Activated T-cell treated with anti-CD3 and anti-CD28 coated beads, Interleukin-2, amount 50 U/mL, for 4 hours (primary cell): ENCODE data around the gene S1PR3. TPM values are rescaled to one million over a fixed set of nuclear protein-coding genes. Genes with fewer than 3 reads are reported as not detected.
"Not testable (repeated sequence)": the region's sequence is repeated elsewhere in the genome, so short reads cannot be mapped to it uniquely, and the experiment has no call there.

ENCODE experiments used
- ATAC-seq, 2 donors: fragments of 200-7000 bp; cut with Tn5 transposase; one replicate each; pipeline ENCODE4 v1.10.0; 2021
- DNase-seq: peaks from one replicate; pipeline ENCODE4 v3.0.0-alpha.2; 2020
- H3K27me3 Mint-ChIP-seq: one replicate; pipeline ENCODE4 v1.8.0; 2021; ENCODE audit warnings: low read depth, mixed read lengths
- H3K36me3 Mint-ChIP-seq: one replicate; pipeline ENCODE4 v1.8.0; 2022; ENCODE audit warnings: mixed read lengths; ENCODE audit not compliant: insufficient read depth
- H3K4me1 Mint-ChIP-seq: one replicate; pipeline ENCODE4 v1.8.0; 2021; ENCODE audit warnings: low read depth, mixed read lengths
- H3K4me3 Mint-ChIP-seq: one replicate; pipeline ENCODE4 v1.8.0; 2021; ENCODE audit warnings: mild to moderate bottlenecking, moderate library complexity, mixed read lengths
- H3K9me3 Mint-ChIP-seq: one replicate; pipeline ENCODE4 v1.8.0; 2021; ENCODE audit warnings: mixed read lengths
- total RNA-seq, 3 donors: library from RNA; stranded (reverse); gene quantifications; one replicate each; pipeline ENCODE4 v1.2.1, GENCODE V29; 2021

Gene S1PR3
- total RNA-seq: 1 to 10 TPM in 2 of 3 donors, under 1 TPM in 1; 0.58 to 2.3 (median 1.8) TPM

GRCh38 chr9:88991066-88992034 lies at the start of gene S1PR3:
TSS of gene S1PR3 (plus strand) at chr9:88991468. CDS start at chr9:89001201, 9,733 bp downstream.
- H3K27me3 Mint-ChIP-seq: peaks cover 49% of the 10 kb centered on the region
- H3K4me1 Mint-ChIP-seq: peaks cover 24% of the 10 kb centered on the region
- ATAC-seq (peak; percentile 23 to 44), DNase-seq (peak; percentile 23)
- no peaks in the 10 kb centered on the region for H3K36me3 Mint-ChIP-seq
- no peaks in the 10 kb centered on the region for H3K9me3 Mint-ChIP-seq
- H3K4me3 Mint-ChIP-seq: peak within 1 kb of the TSS; percentile 66

DNA sequence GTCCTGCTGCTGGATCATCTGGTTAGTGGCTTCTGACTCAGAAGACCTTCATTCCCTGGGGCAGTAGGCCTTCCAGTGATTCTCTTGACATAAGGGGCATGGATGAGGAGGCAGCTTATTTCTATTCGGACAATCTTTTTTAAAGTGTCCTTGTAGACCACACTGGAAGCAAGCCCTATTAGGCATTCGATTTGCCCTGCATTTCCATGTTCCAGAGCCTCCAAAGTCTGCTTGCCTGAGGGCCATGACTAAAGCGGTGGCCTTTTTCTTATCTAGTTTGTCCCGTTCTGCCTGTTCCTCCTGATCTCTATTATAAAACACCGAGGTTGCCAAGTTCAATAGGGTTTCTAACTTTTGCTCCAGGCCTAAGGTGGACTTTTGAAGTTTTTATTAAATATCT lies 49.7 kb upstream of the S1PR3 start:
- H3K4me1 Mint-ChIP-seq, ATAC-seq, H3K36me3 Mint-ChIP-seq, DNase-seq, H3K9me3 Mint-ChIP-seq, H3K4me3 Mint-ChIP-seq, H3K27me3 Mint-ChIP-seq: not testable (repeated sequence)

DNA sequence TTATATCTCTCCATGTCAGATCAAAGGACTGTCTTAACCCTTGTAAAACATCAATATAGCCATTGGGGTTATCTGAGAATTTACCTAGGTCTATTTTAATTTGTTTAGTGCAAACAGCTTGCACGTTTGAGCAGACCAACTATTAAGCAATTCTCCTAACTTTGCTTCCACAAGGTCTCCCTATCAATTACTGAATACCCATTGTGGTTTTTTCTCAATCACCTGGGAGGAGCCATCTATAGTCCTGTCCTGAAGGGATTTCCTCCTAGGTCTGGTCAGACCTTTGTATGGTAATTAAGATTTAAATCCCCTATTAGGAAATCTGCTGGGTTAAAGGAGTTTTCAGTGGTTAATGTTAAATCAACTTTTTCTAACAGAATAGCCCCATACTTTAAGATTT lies 48.9 kb upstream of the S1PR3 start:
- ATAC-seq (no peak), DNase-seq (no peak)
- peaks cover 6% of the 10 kb centered on the region for H3K4me1 Mint-ChIP-seq
- no peaks in the 10 kb centered on the region for H3K27me3 Mint-ChIP-seq
- H3K9me3 Mint-ChIP-seq: no peaks in the 10 kb centered on the region
- no peak overlapping the region for H3K4me3 Mint-ChIP-seq
- no peaks in the 10 kb centered on the region for H3K36me3 Mint-ChIP-seq

DNA sequence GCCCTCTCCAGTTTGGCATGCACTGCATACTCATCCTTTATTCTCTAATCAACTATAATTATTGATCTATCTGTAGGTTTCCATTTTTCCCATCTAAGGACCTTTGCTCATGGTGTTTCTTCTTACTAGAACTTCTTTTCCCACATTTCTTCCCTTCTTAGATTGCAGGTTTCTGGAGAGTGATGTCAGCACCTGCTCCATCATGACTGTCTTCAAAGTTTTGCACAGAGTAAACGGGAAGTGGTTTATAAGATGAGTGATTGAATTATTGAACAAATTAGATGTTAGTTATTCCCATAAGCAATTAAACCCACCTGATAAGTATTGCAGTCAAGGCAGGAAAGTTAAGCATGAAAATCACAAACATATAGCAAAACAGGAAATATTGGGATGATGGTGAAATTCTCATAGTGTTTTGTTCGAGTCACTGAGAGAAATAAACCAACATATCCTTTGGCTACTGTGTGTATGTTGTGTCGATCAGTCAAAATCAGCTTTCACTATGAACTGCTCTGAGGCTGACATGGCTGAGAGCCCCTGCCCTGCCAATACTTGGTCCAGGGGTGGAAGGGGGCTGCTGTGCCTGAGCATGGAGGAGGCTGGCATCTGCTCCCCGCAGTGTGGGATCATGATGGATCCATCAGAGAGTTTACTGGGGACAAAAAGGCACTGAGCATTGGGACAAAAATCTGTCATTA lies 45.5 kb upstream of the S1PR3 start:
- peaks cover 6% of the 10 kb centered on the region for H3K4me1 Mint-ChIP-seq
- no peaks in the 10 kb centered on the region for H3K9me3 Mint-ChIP-seq
- ATAC-seq (no peak), DNase-seq (no peak)
- no peaks in the 10 kb centered on the region for H3K36me3 Mint-ChIP-seq
- H3K4me3 Mint-ChIP-seq: no peak overlapping the region
- peaks cover 3% of the 10 kb centered on the region for H3K27me3 Mint-ChIP-seq

GRCh38 chr9:88947581-88948573 lies 43.4 kb upstream of the S1PR3 start:
- H3K27me3 Mint-ChIP-seq: peaks cover 8% of the 10 kb centered on the region
- ATAC-seq (no peak), DNase-seq (no peak)
- no peaks in the 10 kb centered on the region for H3K36me3 Mint-ChIP-seq
- no peaks in the 10 kb centered on the region for H3K9me3 Mint-ChIP-seq
- H3K4me1 Mint-ChIP-seq: peaks cover 6% of the 10 kb centered on the region
- no peak overlapping the region for H3K4me3 Mint-ChIP-seq

DNA sequence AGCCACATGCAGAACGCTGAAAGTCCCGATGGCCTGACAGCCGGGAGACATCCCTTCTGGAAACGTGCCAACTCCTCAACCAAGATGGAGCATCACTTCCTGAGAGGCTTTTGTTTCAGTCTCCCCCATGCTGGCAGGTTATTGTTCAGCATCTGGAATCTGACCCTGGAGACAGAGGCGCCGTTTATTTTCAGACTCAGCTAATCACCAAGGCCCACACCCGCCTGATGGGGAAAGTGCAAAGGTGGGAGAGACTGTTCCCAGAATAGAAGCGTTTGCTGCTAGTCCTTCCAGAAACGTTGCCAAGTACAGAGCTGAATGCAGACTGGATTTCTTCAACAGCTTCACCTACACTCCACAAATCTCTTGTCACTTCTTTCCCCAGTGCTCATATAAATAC lies 41.8 kb upstream of the S1PR3 start:
- Mint-ChIP-seq H3K9me3 (no peaks in the 10 kb centered on the region), H3K27me3 (peaks cover 18% of the 10 kb centered on the region), H3K4me3 (no peak overlapping the region), H3K36me3 (no peaks in the 10 kb centered on the region), H3K4me1 (peaks cover 6% of the 10 kb centered on the region)
- ATAC-seq (no peak), DNase-seq (no peak)

- DNase-seq: no peak
- Mint-ChIP-seq H3K27me3 (peaks cover 21% of the 10 kb centered on the region), H3K9me3 (no peaks in the 10 kb centered on the region), H3K36me3 (no peaks in the 10 kb centered on the region), H3K4me3 (no peak overlapping the region), H3K4me1 (peaks cover 6% of the 10 kb centered on the region)
- peak; percentile 78 for ATAC-seq
These were observed 41.3 kb upstream of the S1PR3 start for GRCh38 chr9:88949961-88950340.

DNA sequence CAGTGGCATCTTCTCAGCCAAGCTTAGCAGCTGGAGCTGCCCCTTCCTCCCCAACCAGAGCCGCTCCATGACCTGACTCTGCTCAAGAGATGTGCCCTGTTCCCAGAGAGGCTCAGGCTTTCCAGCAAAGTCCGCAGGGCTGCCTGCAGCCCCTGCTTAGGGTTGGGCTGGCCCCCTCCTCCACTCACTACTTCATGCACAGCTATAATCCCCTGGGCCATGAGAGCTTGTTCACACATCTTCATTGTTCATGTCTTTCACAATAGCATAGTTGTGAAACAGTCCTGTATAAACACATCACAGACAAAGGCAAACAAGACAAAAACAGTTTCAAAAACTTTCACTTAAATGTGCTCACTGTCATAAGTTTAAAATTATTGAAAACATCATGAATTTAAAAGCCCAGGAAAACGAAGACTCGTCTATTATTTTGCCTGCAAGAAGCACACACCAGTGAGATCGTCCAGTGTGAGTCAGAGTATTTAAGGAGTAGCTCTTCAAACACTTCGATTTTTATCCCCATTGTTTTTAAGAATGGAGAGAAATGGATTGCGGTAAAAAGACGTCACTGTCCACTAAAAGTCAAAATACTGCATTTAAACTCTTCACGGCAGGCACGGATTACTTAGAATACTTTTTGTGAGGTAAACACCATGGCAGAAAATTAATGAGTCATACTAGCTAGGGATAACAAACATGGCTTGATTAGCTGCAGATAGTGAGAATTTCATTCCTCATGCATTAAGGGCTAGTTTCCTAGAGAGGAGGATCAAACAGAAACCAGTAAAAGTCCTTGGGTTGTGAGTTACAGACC lies 40.7 kb upstream of the S1PR3 start:
- H3K27me3 Mint-ChIP-seq: peaks cover 24% of the 10 kb centered on the region
- H3K4me3 Mint-ChIP-seq: no peak overlapping the region
- ATAC-seq (no peak), DNase-seq (no peak)
- peaks cover 5% of the 10 kb centered on the region for H3K4me1 Mint-ChIP-seq
- no peaks in the 10 kb centered on the region for H3K36me3 Mint-ChIP-seq
- H3K9me3 Mint-ChIP-seq: no peaks in the 10 kb centered on the region

GRCh38 chr9:88951155-88951542 lies 40.1 kb upstream of the S1PR3 start:
- no peaks in the 10 kb centered on the region for H3K9me3 Mint-ChIP-seq
- H3K4me3 Mint-ChIP-seq: no peak overlapping the region
- DNase-seq (no peak), ATAC-seq (no peak)
- no peaks in the 10 kb centered on the region for H3K4me1 Mint-ChIP-seq
- H3K27me3 Mint-ChIP-seq: peaks cover 24% of the 10 kb centered on the region
- H3K36me3 Mint-ChIP-seq: no peaks in the 10 kb centered on the region

GRCh38 chr9:88952086-88952615 lies 39.1 kb upstream of the S1PR3 start:
- DNase-seq (no peak), ATAC-seq (no peak)
- Mint-ChIP-seq H3K36me3 (no peaks in the 10 kb centered on the region), H3K9me3 (no peaks in the 10 kb centered on the region), H3K4me3 (no peak overlapping the region), H3K27me3 (peaks cover 24% of the 10 kb centered on the region), H3K4me1 (no peaks in the 10 kb centered on the region)

DNA sequence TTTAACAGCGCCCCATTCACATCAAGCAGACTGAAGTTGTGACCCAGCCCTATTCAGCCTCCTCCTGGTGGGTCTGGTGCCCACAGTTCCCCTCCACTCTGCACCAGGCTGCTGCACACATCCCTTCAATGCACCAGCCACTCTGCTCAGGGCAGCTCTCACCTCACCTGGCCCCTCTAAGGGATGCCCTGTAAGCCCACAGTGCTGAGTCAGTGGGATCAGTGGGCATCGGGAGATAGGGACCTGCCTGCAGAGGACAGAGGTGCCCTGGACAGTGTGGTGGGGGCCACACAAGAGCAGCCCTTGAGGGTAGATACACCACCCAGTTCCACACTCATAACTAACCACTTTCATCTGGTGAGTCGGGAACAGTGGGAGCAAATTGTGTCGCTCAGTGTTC lies 38.3 kb upstream of the S1PR3 start:
- Mint-ChIP-seq H3K27me3 (peaks cover 24% of the 10 kb centered on the region), H3K9me3 (no peaks in the 10 kb centered on the region), H3K36me3 (no peaks in the 10 kb centered on the region), H3K4me1 (no peaks in the 10 kb centered on the region), H3K4me3 (no peak overlapping the region)
- DNase-seq: no peak
- no peak for ATAC-seq

DNA sequence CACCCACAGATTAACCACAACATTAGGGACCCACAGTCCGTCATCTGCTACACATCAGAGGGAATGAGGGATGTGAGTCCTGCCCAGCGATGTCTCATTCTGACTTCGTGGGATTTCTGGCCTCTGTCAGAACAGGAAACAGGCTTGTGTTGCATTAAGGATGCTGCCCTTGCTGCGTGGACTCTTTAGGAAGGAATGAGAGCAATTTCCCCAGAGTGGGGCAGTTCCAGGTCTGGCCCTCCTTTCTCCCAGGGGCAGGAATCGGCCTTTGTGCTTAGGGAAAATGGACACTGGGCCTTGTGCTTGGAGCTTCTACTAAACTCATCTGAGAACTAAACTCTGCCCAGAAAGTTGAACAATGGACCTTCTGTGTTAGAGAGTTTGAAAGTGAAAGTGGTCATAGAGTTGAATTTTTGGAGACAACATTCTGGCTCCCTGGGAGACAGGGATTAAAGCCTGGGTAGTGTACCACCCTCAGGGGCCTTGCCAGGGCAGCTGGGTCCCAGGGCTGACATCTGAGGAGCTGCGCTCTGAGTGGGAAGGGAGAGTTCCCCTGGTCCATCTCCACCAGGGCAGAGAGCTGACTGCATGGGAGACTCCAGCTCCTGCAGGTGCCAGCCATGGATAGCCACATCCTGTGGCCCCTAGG lies 37.8 kb upstream of the S1PR3 start:
- no peak for DNase-seq
- peak in 1 of 2 donors; percentile 38 for ATAC-seq
- no peaks in the 10 kb centered on the region for H3K9me3 Mint-ChIP-seq
- peaks cover 24% of the 10 kb centered on the region for H3K27me3 Mint-ChIP-seq
- no peaks in the 10 kb centered on the region for H3K4me1 Mint-ChIP-seq
- H3K4me3 Mint-ChIP-seq: no peak overlapping the region
- no peaks in the 10 kb centered on the region for H3K36me3 Mint-ChIP-seq

DNA sequence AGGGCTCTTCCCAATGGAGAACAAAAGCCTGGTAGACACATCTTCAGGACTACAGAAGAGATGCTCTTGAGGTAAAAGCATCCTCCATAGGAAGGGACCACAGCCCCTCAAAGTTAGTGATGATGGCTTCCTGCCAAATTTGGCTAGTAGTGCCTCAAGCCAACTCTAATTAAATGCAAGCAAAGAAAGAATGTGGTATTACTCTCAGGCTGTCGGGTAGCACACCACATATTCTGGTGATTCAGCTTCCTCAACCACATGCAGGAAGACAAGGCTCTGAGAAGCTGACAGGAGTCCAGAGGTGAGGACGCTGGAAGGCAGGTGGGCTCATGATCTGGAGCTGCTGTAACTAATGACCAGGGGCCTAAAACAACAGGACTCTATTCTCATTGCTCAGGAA lies 37.2 kb upstream of the S1PR3 start:
- Mint-ChIP-seq H3K4me3 (no peak overlapping the region), H3K36me3 (no peaks in the 10 kb centered on the region), H3K27me3 (peaks cover 24% of the 10 kb centered on the region), H3K4me1 (no peaks in the 10 kb centered on the region), H3K9me3 (no peaks in the 10 kb centered on the region)
- ATAC-seq: no peak
- DNase-seq: no peak
